Adrenal gland (tissue), 12 donors: ENCODE measurements around the gene NAA40. TPM values are rescaled to one million over a fixed set of nuclear protein-coding genes. Genes with fewer than 3 reads are reported as not detected.

Experiments
- DNase-seq, 7 donors: peaks; one replicate each; pipeline ENCODE4 v3.0.0-alpha.2; 2019 to 2020
- H3K27ac ChIP-seq, 5 donors: fragments of 200-600 bp; sonication (generic) in 4 of 5; 1 replicate in 3 of 5; 2 replicates in 2 of 5; pipeline versions ENCODE4 v1.5.1 to v1.8.0; 2016 to 2020; ENCODE audit warnings: mild to moderate bottlenecking in 1 of 5
- H3K27me3 ChIP-seq: fragments of 200-600 bp; 2 replicates; pipeline ENCODE4 v1.8.0; 2021
- H3K36me3 ChIP-seq, 2 donors: fragments of 200-600 bp; replicated peaks in 1 of 2; 1 replicate in 1 of 2; 2 replicates in 1 of 2; pipeline versions ENCODE4 v1.5.1 to v1.8.0; 2018 to 2022
- H3K4me1 ChIP-seq, 2 donors: fragments of 200-600 bp; replicated peaks in 1 of 2; 1 replicate in 1 of 2; 2 replicates in 1 of 2; pipeline versions ENCODE4 v1.5.1 to v1.8.0; 2018 to 2021
- H3K4me3 ChIP-seq, 4 donors: fragments of 200-600 bp; sonication (generic) in 3 of 4; one replicate each; pipeline ENCODE4 v1.5.1; 2016 to 2018
- H3K9me3 ChIP-seq, 3 donors: fragments of 200-600 bp; sonication (generic) in 1 of 3; replicated peaks in 1 of 3; 1 replicate in 2 of 3; 2 replicates in 1 of 3; pipeline versions ENCODE4 v1.5.1 to v1.8.0; 2016 to 2021
- CTCF ChIP-seq, 6 experiments: fragments of 450-650 bp in 4 of 6; fragments of 200-600 bp in 2 of 6; sonication (generic) in 1 of 6; IDR thresholded peaks; 1 replicate in 5 of 6; 2 replicates in 1 of 6; pipeline versions ENCODE4 v1.5.1 to v1.8.0; 2016 to 2021; ENCODE audit warnings: antibody characterized with exemption in 6 of 6, mild to moderate bottlenecking in 2 of 6, moderate library complexity in 1 of 6
- POLR2A ChIP-seq, 2 donors: fragments of 450-650 bp; IDR thresholded peaks; one replicate each; pipeline ENCODE4 v1.6.1; 2017; ENCODE audit warnings: antibody characterized with exemption in 2 of 2, mild to moderate bottlenecking in 2 of 2, moderate library complexity in 1 of 2
- WGBS, 4 donors: extraction: QIAGEN DNeasy Blood & Tissue Kit in 2 of 4; methylation state at CpG; one replicate each; pipeline versions ENCODE4 v1.1.5 to v1.1.7; 2013 to 2017; 5-methylcytosine and 5-hydroxymethylcytosine counted together
- intact Hi-C, 2 donors: fragments of 100-400 bp; cut with DNase I; formaldehyde crosslinking; loops; one replicate each; pipeline versions ENCODE4 v1.14.1 to v1.15.0; 2022 to 2023
- polyA plus RNA-seq, 3 donors: library from polyadenylated mRNA; stranded (reverse); fragments of 200-250 nt in 2 of 3; fragments of 350-450 nt in 1 of 3; fragmentation: Illumina TruSeq in 1 of 3; extraction: RNeasy Lipid Tissue Mini Kit (QIAGEN cat#74804) in 1 of 3; gene quantifications; one replicate each; pipeline ENCODE4 v1.2.3, GENCODE V29; 2013 to 2014
- total RNA-seq, 9 donors: library from RNA; depleted of rRNA in 4 of 9; stranded (reverse); fragments of >200 nt in 4 of 9; fragments of 120-200 nt in 1 of 9; fragmentation: NEBNext Ultra II Directional in 1 of 9; extraction: Animal tissue kit (Norgen Biotek cat#: 25700) in 1 of 9; gene quantifications; one replicate each; pipeline versions ENCODE4 v1.1.0 to v1.2.4, GENCODE V29; 2013 to 2023
- donor health status: healthy with polysubstance abuse.
- donor health status: Bipolar disorder and iron deficiency.
- donor health status: DM: yes; HTN: yes; CAD: no.
- donor health status: DM: no; HTN: no; CAD: no.
- donor health status: DM: no; HTN: no; CAD: no.
- donor health status: DM: yes; HTN: yes; CAD: no.

NAA40 gene
- total and polyA plus RNA-seq, 12 donors = 11.6 to 61.3 (median 20.0) TPM

DNA sequence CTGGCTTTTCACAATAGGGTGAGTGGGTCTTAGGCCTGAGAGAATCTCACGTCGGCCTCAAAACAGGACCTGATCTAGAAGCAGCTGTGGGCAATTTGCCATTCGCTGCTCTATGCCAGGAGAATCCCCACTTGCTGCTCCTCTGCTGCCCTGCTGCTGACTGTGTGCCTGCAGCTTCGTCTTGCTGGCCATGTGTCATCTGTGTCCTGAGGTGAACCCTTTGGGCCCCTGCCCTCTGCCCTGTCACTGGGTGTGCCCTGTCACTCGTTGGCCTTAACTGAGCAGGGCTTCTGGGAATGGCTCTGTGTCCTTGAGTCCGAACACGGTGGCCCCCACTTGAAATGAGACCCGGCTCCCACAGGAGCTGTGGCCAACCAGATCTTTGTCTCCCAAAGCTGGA, 6.2 kb downstream of the NAA40 start:
- no peak overlapping the region for H3K4me3 ChIP-seq
- intact Hi-C loops = loop anchor here (2.0 to 10.0 kb wide), 2 partner anchors 108 to 180 kb away; partner anchors contain the start of gene ZFTA (in 1 of the 2)
- H3K4me1 ChIP-seq = peaks cover 15 to 29% of the 10 kb centered on the region in 2 donors
- H3K9me3 ChIP-seq = no peaks in the 10 kb centered on the region
- TF ChIP-seq CTCF (IDR thresholded peaks at IDR 0.05) = no peak
- peak in 1 of 2 donors; percentile 80 for TF ChIP-seq POLR2A (IDR thresholded peaks at IDR 0.05)
- H3K27me3 ChIP-seq = no peaks in the 10 kb centered on the region
- peak overlapping the region; percentile 28 to 79 (median 74) for H3K27ac ChIP-seq
- peak; percentile 72 to 95 (median 93) for DNase-seq
- peaks cover 0 to 24% of the 10 kb centered on the region in 2 donors for H3K36me3 ChIP-seq
- WGBS, 4 donors = 23 to 36% (median 29%) methylated on average over 7 to 8 of the region's 8 CpGs

DNA sequence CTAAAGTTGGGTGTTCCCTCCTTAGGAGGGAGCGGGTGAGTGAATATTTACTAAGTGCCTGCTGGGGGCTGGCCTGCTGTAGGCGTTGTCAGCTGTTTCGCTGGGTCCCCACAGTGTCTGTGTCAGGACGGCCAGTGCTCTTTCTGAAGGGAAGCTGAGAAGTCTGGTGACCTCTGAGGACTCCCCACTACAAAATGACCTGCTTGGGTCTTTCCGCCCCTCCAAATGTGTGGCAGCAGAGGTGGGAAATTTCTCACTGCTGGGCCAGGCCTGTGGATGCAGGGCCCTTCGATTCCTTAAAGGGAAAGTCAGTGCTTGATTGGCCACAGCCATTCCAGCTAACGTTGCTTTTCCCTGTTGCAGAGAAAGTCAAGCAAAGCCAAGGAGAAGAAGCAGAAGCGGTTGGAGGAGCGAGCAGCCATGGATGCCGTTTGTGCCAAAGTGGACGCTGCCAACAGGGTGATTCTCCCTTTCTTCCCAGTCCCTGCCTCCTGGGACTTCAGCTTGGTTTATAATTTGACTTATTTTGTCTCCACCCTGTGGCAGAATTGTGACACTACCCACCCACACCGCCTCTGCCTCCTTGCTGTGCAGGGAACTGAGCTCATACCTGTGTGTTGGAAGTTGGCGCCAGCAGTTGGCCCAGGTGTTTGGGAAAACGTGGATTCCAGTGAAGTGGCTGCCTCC, 6.8 kb downstream of the NAA40 start:
- Histone ChIP-seq H3K9me3 (no peaks in the 10 kb centered on the region), H3K27ac (peak overlapping the region; percentile 28 to 79 (median 74)), H3K27me3 (no peaks in the 10 kb centered on the region), H3K4me1 (peaks cover 15 to 23% of the 10 kb centered on the region in 2 donors), H3K4me3 (peak overlapping the region in 1 of 4 donors; percentile 8), H3K36me3 (peaks cover 0 to 24% of the 10 kb centered on the region in 2 donors)
- 27 to 37% (median 33%) methylated on average over 7 to 14 of the region's 14 CpGs for WGBS, 4 donors
- TF ChIP-seq CTCF (IDR thresholded peaks at IDR 0.05) = peak; percentile 70 to 94 (median 86)
- no peak for TF ChIP-seq POLR2A (IDR thresholded peaks at IDR 0.05)
- peak; percentile 77 to 92 (median 88) for DNase-seq
- intact Hi-C loops = loop anchor here (2.0 to 10.0 kb wide), 2 partner anchors 109 to 181 kb away; partner anchors contain the start of gene ZFTA (in 1 of the 2)

DNA sequence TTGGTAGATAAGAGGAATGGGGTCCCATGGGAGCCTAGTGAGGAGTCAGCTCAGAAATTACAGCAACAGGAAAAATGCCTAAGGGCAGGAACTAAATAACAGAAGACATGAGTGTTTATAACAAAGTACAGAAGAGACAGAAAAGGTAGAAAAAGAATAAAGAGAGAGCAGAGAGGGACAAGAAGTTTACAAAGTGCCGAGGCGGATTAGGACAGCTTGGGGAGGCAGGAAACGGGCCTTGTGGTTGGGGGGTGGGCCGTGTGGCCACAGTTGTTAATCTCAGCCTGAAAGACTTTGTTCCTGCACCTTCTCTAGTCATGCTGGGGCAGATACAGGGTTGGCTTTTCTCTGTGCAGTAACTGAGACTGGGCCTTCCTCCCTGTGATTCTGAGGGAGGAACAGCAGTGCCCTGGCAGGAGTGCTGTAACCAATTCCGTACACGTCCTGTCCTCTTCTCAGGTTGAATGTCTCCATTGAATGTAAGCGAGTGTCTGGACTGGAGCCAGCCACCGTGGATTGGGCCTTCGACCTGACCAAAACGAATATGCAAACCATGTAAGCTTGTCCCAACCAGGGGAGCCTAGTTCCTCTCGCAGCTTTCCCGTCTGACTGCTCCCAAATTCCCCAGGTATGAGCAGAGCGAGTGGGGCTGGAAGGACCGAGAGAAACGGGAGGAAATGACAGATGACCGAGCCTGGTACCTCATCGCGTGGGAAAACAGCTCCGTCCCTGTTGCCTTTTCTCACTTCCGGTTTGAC, 13.2 kb downstream of the NAA40 start:
- Histone ChIP-seq H3K36me3 (peaks cover 0 to 52% of the 10 kb centered on the region in 2 donors), H3K4me3 (no peak overlapping the region), H3K9me3 (no peaks in the 10 kb centered on the region), H3K27me3 (no peaks in the 10 kb centered on the region), H3K4me1 (no peaks in the 10 kb centered on the region), H3K27ac (no peak overlapping the region)
- TF ChIP-seq CTCF (IDR thresholded peaks at IDR 0.05) (no peak), POLR2A (IDR thresholded peaks at IDR 0.05) (no peak)
- intact Hi-C loops = no loop called here
- 83 to 87% (median 84%) methylated on average over 20 of the region's 20 CpGs for WGBS, 4 donors
- DNase-seq = no peak

- Histone ChIP-seq H3K4me3 (no peak overlapping the region), H3K9me3 (no peaks in the 10 kb centered on the region), H3K27me3 (no peaks in the 10 kb centered on the region), H3K27ac (no peak overlapping the region), H3K4me1 (no peaks in the 10 kb centered on the region), H3K36me3 (peaks cover 0 to 46% of the 10 kb centered on the region in 2 donors)
- 90 to 98% (median 98%) methylated on average over 4 of the region's 4 CpGs for WGBS, 4 donors
- no peak for DNase-seq
- TF ChIP-seq POLR2A (IDR thresholded peaks at IDR 0.05) (no peak), CTCF (IDR thresholded peaks at IDR 0.05) (no peak)
- intact Hi-C loops = no loop called here
These were observed 13.8 kb downstream of the NAA40 start for GRCh38 chr11:63952570-63952969.
